GM12874 (cell line): ENCODE results near the gene NKD1.

ENCODE experiments used
- TF ChIP-seq, protein P1 (sequence below): IDR thresholded peaks from 2 replicates; pipeline ENCODE4 v1.5.1; 2011; ENCODE audit warnings: low read depth, mild to moderate bottlenecking, control low read depth, low read length, moderate library complexity; ENCODE audit not compliant: insufficient read depth

The NKD1 gene

DNA sequence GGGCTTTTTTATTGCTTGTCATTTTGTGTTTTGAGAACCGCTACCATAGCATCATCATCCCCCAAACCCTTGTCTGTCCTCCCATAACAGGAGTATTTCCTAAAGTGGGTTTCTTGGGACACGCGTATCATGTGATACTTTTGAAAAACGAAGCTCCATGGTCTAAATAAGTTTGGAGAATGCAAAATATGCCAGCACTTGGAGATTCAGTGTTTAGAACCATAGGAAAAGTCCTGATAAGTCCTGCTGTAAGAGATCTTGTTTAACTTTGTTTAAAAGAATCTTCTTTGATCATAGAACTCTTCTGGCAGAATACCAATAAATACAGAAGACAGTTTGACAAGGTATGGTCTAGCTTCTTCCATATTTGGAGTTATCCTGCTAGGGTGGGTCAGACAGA lies 59.3 kb downstream of the NKD1 start:
- TF ChIP-seq, protein P1, sequence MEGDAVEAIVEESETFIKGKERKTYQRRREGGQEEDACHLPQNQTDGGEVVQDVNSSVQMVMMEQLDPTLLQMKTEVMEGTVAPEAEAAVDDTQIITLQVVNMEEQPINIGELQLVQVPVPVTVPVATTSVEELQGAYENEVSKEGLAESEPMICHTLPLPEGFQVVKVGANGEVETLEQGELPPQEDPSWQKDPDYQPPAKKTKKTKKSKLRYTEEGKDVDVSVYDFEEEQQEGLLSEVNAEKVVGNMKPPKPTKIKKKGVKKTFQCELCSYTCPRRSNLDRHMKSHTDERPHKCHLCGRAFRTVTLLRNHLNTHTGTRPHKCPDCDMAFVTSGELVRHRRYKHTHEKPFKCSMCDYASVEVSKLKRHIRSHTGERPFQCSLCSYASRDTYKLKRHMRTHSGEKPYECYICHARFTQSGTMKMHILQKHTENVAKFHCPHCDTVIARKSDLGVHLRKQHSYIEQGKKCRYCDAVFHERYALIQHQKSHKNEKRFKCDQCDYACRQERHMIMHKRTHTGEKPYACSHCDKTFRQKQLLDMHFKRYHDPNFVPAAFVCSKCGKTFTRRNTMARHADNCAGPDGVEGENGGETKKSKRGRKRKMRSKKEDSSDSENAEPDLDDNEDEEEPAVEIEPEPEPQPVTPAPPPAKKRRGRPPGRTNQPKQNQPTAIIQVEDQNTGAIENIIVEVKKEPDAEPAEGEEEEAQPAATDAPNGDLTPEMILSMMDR, result no peak

DNA sequence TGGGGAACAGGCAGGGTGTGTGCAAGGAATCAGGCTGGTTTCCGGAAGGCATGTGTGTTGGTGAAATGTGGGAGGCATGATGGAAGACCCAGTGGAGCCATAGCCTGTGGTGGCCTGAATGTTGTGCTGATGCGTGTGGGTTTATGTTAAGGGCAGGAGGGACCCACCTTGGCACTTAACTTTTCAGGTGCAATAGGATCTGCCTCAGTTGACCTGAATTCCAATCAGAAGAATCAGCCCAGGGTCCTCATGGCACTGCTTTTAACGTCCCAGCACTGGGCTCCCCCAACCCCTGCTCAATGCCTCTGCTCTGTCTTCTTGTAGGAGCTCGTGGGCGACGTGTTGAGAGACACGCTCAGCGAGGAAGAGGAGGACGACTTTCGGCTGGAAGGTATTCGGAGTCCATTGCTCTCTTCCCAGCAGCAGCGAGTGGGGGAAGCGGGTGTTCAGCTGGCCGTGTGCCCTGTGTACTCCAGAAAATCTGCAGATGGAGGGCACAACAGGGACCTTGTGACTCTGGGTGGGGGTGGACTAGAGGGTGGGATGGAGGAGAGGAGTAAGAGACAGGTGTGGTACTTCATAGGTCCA lies 59.9 kb downstream of the NKD1 start:
- TF ChIP-seq, protein P1, result no peak

DNA sequence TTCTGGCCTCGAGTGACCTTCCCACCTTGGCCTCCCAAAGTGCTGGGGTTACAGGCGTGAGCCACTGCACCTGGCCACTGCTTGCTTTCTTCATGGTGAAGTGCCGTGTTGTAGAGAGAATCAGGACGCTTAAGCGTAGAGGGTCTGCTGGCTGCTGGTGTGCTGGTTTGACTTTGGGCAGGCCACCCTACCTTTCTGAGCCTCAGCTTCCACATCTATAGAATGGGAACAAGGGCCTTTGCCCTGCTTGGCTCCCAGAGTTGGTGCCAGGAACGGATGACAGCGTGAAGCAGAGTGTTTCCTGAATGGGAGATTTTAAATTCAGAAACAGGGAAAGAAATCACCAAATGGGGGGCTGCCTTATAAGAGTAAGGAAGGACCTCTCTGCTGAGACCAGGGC lies 60.9 kb downstream of the NKD1 start:
- TF ChIP-seq, protein P1, result no peak

DNA sequence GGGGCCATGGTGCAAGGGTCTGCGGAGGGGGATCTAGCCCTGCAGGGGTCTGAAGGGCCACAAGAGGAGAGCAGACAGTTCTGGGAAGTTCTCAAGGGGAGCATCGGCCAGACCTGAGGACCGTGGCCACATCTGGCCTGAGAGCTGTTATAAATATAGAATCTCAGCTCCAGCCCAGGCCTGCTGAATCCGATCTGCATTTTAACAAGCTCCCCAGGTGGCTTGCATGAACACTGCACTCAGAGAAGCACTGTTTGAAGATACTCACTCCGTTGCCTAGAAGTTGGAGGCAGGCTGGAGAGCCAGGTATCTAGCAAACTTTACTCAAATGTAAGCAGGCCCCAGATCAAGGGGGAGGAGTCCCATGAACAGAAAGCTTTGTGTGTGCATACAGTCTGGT lies 61.3 kb downstream of the NKD1 start:
- TF ChIP-seq, protein P1, result no peak

DNA sequence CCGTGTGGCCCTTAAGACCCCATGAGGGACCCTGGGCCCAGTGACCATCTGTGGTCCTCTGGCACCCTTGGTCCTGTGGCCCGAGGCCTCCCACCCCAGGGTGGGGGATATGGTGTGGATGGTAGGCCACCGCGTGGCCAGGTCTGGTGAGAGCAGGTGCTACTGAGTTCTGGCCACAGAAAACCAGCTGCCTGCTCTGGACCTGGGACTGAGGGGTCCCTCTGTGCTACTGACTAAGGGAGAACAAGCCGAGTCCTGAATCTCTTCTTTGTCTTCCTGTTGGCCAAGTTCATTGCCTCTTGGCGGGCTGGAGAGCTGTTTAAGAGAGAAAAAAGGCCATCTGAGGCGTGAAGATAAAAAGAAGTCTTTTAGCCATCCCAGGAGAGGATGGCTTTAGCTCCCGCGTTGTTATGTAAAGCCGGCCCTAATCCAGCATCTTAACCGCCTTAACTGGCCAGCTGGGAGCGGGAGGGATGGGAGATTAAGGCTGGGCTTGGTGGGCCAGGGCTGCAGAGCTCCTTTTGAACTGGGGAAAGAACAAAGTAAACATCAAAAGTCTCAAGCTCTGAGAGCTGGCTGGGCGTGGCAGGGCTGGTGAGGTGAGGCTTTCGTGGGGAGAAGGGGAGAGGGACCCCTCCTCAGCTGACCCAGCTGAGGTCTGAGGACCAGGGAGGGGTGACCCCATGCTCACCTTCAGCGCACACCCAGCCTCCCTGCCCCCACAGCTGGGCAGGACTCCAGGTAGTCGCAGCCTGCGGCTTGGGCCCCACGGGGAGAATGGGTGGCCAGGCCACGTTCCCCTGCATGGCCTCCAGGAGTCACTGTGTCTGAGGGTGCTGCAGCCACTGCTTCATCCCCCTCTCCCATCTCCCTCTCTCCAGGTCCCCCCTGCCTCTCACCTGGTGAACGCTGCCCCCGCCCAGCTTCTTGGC lies 62.4 kb downstream of the NKD1 start:
- TF ChIP-seq, protein P1, result no peak

DNA sequence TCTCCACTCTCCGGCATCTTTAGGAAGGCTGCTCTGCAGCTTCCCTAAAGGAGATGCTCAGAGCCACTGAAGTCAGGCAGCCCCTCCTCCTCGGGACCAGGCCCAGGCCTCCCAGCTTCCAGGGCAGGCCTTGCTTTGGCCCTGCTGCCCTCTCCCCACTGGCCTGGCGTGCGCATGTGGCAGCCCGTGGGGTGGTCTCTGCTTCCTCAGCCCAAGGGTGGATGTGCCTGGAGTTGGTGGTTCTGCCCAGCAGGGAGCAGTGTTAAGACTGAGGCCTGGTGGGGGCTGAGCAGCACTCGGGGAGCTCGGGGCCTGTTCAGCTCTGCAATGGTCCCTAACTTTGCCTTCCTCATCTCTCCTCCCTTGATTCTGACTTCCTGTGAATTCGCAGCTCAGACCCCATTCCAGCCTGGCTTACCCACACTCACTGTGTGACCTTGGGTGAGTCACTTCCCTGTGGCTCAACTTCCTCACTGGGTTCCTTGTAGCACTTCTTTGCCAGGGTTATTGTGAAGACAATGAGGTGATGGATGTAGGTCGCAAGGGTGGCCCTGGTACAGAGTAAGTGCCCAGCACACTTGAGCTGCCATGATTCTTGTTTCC lies 63.2 kb downstream of the NKD1 start:
- TF ChIP-seq, protein P1, result no peak
